Endothelial cell of umbilical vein (primary cell): ENCODE results near the gene GSK3A. TPM values are rescaled to one million over a fixed set of nuclear protein-coding genes. Genes with fewer than 3 reads are reported as not detected.

Experiments used
- BruUV-seq: library from RNA; stranded (reverse); fragments of 400-500 nt; replicated peaks from 2 replicates; lab custom pipeline; 2021; lab: Mats Ljungman, UMichigan
- CTCF ChIA-PET: fragments of 300-600, 350-600 bp; sonication (Branson Sonifier 250); formaldehyde crosslinking; loops from one replicate; lab custom pipeline; 2021; ENCODE audit warnings: antibody characterized with exemption, inconsistent platforms; lab: Charles Lee
- POLR2A ChIA-PET: fragments of 300-600, 350-600 bp; sonication (Branson Sonifier 250); formaldehyde crosslinking; loops from one replicate; lab custom pipeline; 2021; ENCODE audit warnings: antibody characterized with exemption, inconsistent platforms; lab: Charles Lee
- DNase-seq: peaks from one replicate; pipeline ENCODE4 v3.0.0-alpha.2; 2011; ENCODE audit warnings: low read depth, low spot score
- FAIRE-seq: peaks from 2 replicates; lab custom pipeline; 2011; peaks lifted over from hg19 to GRCh38; lab: Jason Lieb, UNC
- H2AFZ ChIP-seq: 2 replicates; pipeline ENCODE4 v1.6.0; 2012; ENCODE audit warnings: low read depth, low read length, control low read depth, inconsistent platforms
- H3K27ac ChIP-seq: 2 replicates; pipeline ENCODE4 v1.5.1; 2011; ENCODE audit warnings: low read depth, mild to moderate bottlenecking, control low read depth, low read length, moderate library complexity; ENCODE audit not compliant: insufficient read depth
- H3K27me3 ChIP-seq, 2 experiments: 2 replicates each; pipeline versions ENCODE4 v1.6.0 to v1.6.1; 2011; ENCODE audit warnings: low read length in 2 of 2, mixed read lengths in 1 of 2; ENCODE audit not compliant: control insufficient read depth in 2 of 2, insufficient read depth in 2 of 2
- H3K36me3 ChIP-seq, 2 experiments: 2 replicates in 1 of 2; 3 replicates in 1 of 2; pipeline ENCODE4 v1.5.1; 2011; ENCODE audit warnings: low read length in 2 of 2, mild to moderate bottlenecking in 1 of 2, moderate library complexity in 1 of 2; ENCODE audit not compliant: control insufficient read depth in 2 of 2, insufficient read depth in 2 of 2; ENCODE audit errors: extremely low read depth in 1 of 2
- H3K4me1 ChIP-seq: 3 replicates; pipeline ENCODE4 v1.5.1; 2011; ENCODE audit warnings: mild to moderate bottlenecking, low read length; ENCODE audit not compliant: control insufficient read depth, insufficient read depth; ENCODE audit errors: extremely low read depth
- H3K4me2 ChIP-seq: 2 replicates; pipeline ENCODE4 v1.6.1; 2011; ENCODE audit warnings: low read length, control low read depth, mixed read lengths; ENCODE audit not compliant: insufficient read depth
- H3K4me3 ChIP-seq, 3 experiments: fragments of 200-600 bp in 1 of 3; sonication (generic), shearing (Covaris generic) in 1 of 3; replicated peaks in 1 of 3; 2 replicates each; pipeline ENCODE4 v1.5.1; 2011 to 2016; ENCODE audit warnings: control low read depth in 3 of 3, low read length in 3 of 3, mild to moderate bottlenecking in 2 of 3, inconsistent platforms in 1 of 3, low read depth in 1 of 3, moderate library complexity in 1 of 3; ENCODE audit not compliant: insufficient read depth in 1 of 3
- H3K79me2 ChIP-seq: 2 replicates; pipeline ENCODE4 v1.6.0; 2012; ENCODE audit warnings: low read length, inconsistent platforms; ENCODE audit not compliant: control insufficient read depth, insufficient read depth
- H3K9ac ChIP-seq: replicated peaks from 2 replicates; pipeline ENCODE3; 2011; ENCODE audit warnings: low read length, control low read depth; ENCODE audit not compliant: insufficient read depth; ENCODE audit errors: extremely low read depth
- H3K9me1 ChIP-seq: replicated peaks from 3 replicates; pipeline ENCODE4 v1.6.0; 2011; ENCODE audit warnings: mild to moderate bottlenecking, low read length; ENCODE audit not compliant: control insufficient read depth, insufficient read depth; ENCODE audit errors: extremely low read depth
- H3K9me3 ChIP-seq: replicated peaks from 2 replicates; pipeline ENCODE4 v1.5.1; 2012; ENCODE audit warnings: low read length, inconsistent platforms; ENCODE audit not compliant: control insufficient read depth, insufficient read depth
- H4K20me1 ChIP-seq: replicated peaks from 2 replicates; pipeline ENCODE3; 2011; ENCODE audit warnings: mild to moderate bottlenecking, low read length; ENCODE audit not compliant: control insufficient read depth, insufficient read depth; ENCODE audit errors: extremely low read depth
- CTCF ChIP-seq, 2 donors: IDR thresholded peaks; 1 replicate in 1 of 2; 2 replicates in 1 of 2; pipeline ENCODE4 v1.5.1; 2011; ENCODE audit warnings: low read length in 2 of 2, mild to moderate bottlenecking in 2 of 2, moderate library complexity in 2 of 2, control low read depth in 1 of 2, inconsistent platforms in 1 of 2, low read depth in 1 of 2; ENCODE audit not compliant: insufficient read depth in 1 of 2; ENCODE audit errors: extremely low read depth in 1 of 2
- EZH2 ChIP-seq: IDR thresholded peaks from 2 replicates; pipeline ENCODE4 v1.6.1; 2012; ENCODE audit warnings: borderline replicate concordance, low read depth, mild to moderate bottlenecking, moderate library complexity, low read length, inconsistent platforms; ENCODE audit not compliant: severe bottlenecking
- FOS ChIP-seq: IDR thresholded peaks from 2 replicates; pipeline ENCODE4 v1.6.1; 2011; ENCODE audit warnings: mild to moderate bottlenecking, low read length, moderate library complexity, borderline replicate concordance; ENCODE audit not compliant: insufficient read depth
- GATA2 ChIP-seq: IDR thresholded peaks from 2 replicates; pipeline ENCODE4 v1.7.0; 2011; ENCODE audit warnings: low read depth, mild to moderate bottlenecking, moderate library complexity, mixed read lengths, low read length; ENCODE audit not compliant: insufficient read length, insufficient read depth
- JUN ChIP-seq: IDR thresholded peaks from 2 replicates; pipeline ENCODE4 v1.6.1; 2011; ENCODE audit warnings: borderline replicate concordance, low read depth; ENCODE audit not compliant: insufficient read length, insufficient read depth
- MAX ChIP-seq: IDR thresholded peaks from 2 replicates; pipeline ENCODE4 v1.6.1; 2011; ENCODE audit not compliant: insufficient read depth, insufficient read length
- MYC ChIP-seq: IDR thresholded peaks from one replicate; pipeline ENCODE4 v1.6.1; 2011; ENCODE audit warnings: mild to moderate bottlenecking, low read depth, low read length
- POLR2A ChIP-seq: IDR thresholded peaks from 2 replicates; pipeline ENCODE4 v1.6.1; 2012; ENCODE audit warnings: low read depth, mild to moderate bottlenecking, control low read depth, low read length
- POLR2AphosphoS5 ChIP-seq: IDR thresholded peaks from 2 replicates; pipeline ENCODE4 v1.6.1; 2012; ENCODE audit warnings: low read depth, mild to moderate bottlenecking, control low read depth, low read length, moderate library complexity; ENCODE audit not compliant: insufficient read depth
- dilution Hi-C: fragments of 300-500 bp; cut with MboI; formaldehyde crosslinking; loops from one replicate; pipeline ENCODE4 v1.15.0; 2019; ENCODE audit warnings: low sequenced_read_pairs; ENCODE audit not compliant: extremely low pct_ligation_motif_present
- intact Hi-C: fragments of 100-400 bp; cut with micrococcal nuclease; formaldehyde crosslinking; loops from one replicate; pipeline ENCODE4 v1.10.0; 2022
- polyA plus RNA-seq, 4 experiments: library from polyadenylated mRNA; depleted of rRNA in 3 of 4; stranded (reverse) in 3 of 4; unstranded in 1 of 4; fragments of >200 nt; gene quantifications; 2 replicates each; pipeline versions ENCODE4 v1.2.1 to v1.2.3, GENCODE V29; 2011 to 2012; ENCODE audit warnings: missing spikeins in 1 of 4
- total RNA-seq: library from RNA; stranded (reverse); gene quantifications from 2 replicates; pipeline ENCODE4 v1.2.3, GENCODE V29; 2021

GSK3A gene
- total and polyA plus RNA-seq, 2 donors (not counting 3 experiments of a cell fraction or from before 2014, with no cell fraction given), result 49.5 to 73.7 TPM

- H3K27ac ChIP-seq, result peak overlapping the region; percentile 67
- dilution Hi-C loops, result no loop called here
- intact Hi-C loops, result no loop called here
- H3K4me2 ChIP-seq, result peak overlapping the region; percentile 70
- no peak for TF ChIP-seq GATA2
- peak; percentile 43 for TF ChIP-seq POLR2A
- TF ChIP-seq MYC, result peak; percentile 82
- TF ChIP-seq MAX, result no peak
- TF ChIP-seq EZH2, result no peak
- TF ChIP-seq POLR2AphosphoS5, result peak; percentile 64
- TF ChIP-seq CTCF (IDR thresholded peaks at IDR 0.05; ENCODE audit: extremely low read depth in 1 of 2, insufficient read depth in 1 of 2, low read depth in 1 of 2, low read length in 2 of 2), result no peak
- TF ChIP-seq FOS, result no peak
- TF ChIP-seq JUN, result no peak
- H3K9me1 ChIP-seq, result no peaks in the 10 kb centered on the region
- H3K9me3 ChIP-seq, result no peaks in the 10 kb centered on the region
- H2AFZ ChIP-seq, result no peak overlapping the region
- peaks cover 53% of the 10 kb centered on the region for H3K79me2 ChIP-seq
- BruUV-seq, result no TSS peak
- H3K36me3 ChIP-seq, result peaks cover 7 to 27% of the 10 kb centered on the region in 2 experiments
- POLR2A ChIA-PET, result interaction anchor here (0.6 to 1.2 kb wide), 4 partner anchors 8 to 29 kb away, joined by 3 to 9 read pairs (median 4); partner anchors contain the start of gene GSK3A
- H3K4me1 ChIP-seq, result peaks cover 33% of the 10 kb centered on the region
- peak; percentile 39 for DNase-seq
- no peaks in the 10 kb centered on the region for H4K20me1 ChIP-seq
- CTCF ChIA-PET, result interaction anchor here (1.1 to 11.8 kb wide), 7 partner anchors 8 to 46 kb away, joined by 3 to 365 read pairs (median 5); no protein-coding TSS in a partner anchor
- H3K9ac ChIP-seq, result peak overlapping the region; percentile 24
- no peaks in the 10 kb centered on the region for H3K27me3 ChIP-seq
- peak overlapping the region in 2 of 3 experiments; percentile 25 to 94 for H3K4me3 ChIP-seq
- FAIRE-seq, result peak; percentile 74
Observed at GRCh38 chr19:42250666-42251531, 8.5 kb upstream of the GSK3A start.
